MG63 (cell line): ENCODE measurements around the gene SHD. TPM values are rescaled to one million over a fixed set of nuclear protein-coding genes. Genes with fewer than 3 reads are reported as not detected.
"Not testable (repeated sequence)": the region's sequence is repeated elsewhere in the genome, so short reads cannot be mapped to it uniquely, and the experiment has no call there.

ENCODE experiments used
- DNase-seq: peaks from one replicate; pipeline ENCODE4 v3.0.0-alpha.2; 2020
- H3K27me3 ChIP-seq: fragments of 250-450 bp; sonication (Bioruptor Pico); 2 replicates; pipeline ENCODE4 v1.5.1; 2020; ENCODE audit warnings: mild to moderate bottlenecking, moderate library complexity
- H3K36me3 ChIP-seq: fragments of 250-450 bp; sonication (Bioruptor Pico); 2 replicates; pipeline ENCODE4 v1.5.1; 2020; ENCODE audit warnings: mild to moderate bottlenecking, moderate library complexity
- H3K4me3 ChIP-seq: fragments of 250-450 bp; sonication (Bioruptor Pico); 2 replicates; pipeline ENCODE4 v1.5.1; 2020; ENCODE audit warnings: mild to moderate bottlenecking, moderate library complexity
- H3K9me3 ChIP-seq: fragments of 250-450 bp; sonication (Bioruptor Pico); 2 replicates; pipeline ENCODE4 v1.5.1; 2020; ENCODE audit warnings: mild to moderate bottlenecking, moderate library complexity
- total RNA-seq: library from RNA; depleted of rRNA; stranded (reverse); fragments of >200 nt; shearing (Covaris generic); gene quantifications from 2 replicates; pipeline ENCODE4 v1.2.3, GENCODE V29; 2014; ENCODE audit warnings: low replicate concordance; rRNA removed

SHD gene
- total RNA-seq, 1 experiment from 2014 or later = not detected

- not testable (repeated sequence) for H3K27me3 ChIP-seq, H3K4me3 ChIP-seq, DNase-seq, H3K9me3 ChIP-seq, H3K36me3 ChIP-seq
Observed at GRCh38 chr19:4328991-4329681, 50.1 kb downstream of the SHD start.

GRCh38 chr19:4329858-4330257 lies 50.8 kb downstream of the SHD start:
- Histone ChIP-seq H3K9me3 (no peaks in the 10 kb centered on the region), H3K27me3 (no peaks in the 10 kb centered on the region; the same call in 1 of the 2 replicates), H3K36me3 (no peaks in the 10 kb centered on the region), H3K4me3 (no peak overlapping the region)
- no peak for DNase-seq

DNA sequence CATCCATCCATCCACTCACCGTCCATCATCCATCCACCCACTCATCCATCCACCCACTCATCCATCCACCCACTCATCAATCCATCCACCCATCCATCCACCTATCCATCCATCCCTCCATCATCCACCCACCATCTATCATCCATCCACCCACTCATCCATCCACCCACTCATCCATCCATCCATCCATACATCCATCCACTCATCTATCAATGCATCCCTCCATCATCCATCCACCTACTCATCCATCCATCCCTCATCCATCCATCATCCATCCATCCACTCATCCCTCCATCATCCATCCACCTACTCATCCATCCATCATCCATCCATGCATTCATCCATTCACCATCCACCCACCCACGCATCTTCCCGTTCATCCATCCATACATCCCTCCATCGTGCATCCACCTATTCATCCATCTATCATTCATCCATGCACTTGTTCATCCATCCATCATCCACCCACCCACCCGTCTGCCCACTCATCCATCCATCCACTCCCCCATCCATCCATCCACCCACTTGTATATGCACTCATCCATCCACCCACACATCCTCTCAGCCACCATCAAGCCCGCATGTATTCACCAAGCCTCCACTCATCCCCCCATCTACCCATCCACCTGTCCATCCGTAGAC lies 56.0 kb downstream of the SHD start:
- H3K36me3 ChIP-seq = no peaks in the 10 kb centered on the region
- DNase-seq = no peak
- no peaks in the 10 kb centered on the region for H3K27me3 ChIP-seq
- H3K9me3 ChIP-seq = no peaks in the 10 kb centered on the region
- H3K4me3 ChIP-seq = no peak overlapping the region

DNA sequence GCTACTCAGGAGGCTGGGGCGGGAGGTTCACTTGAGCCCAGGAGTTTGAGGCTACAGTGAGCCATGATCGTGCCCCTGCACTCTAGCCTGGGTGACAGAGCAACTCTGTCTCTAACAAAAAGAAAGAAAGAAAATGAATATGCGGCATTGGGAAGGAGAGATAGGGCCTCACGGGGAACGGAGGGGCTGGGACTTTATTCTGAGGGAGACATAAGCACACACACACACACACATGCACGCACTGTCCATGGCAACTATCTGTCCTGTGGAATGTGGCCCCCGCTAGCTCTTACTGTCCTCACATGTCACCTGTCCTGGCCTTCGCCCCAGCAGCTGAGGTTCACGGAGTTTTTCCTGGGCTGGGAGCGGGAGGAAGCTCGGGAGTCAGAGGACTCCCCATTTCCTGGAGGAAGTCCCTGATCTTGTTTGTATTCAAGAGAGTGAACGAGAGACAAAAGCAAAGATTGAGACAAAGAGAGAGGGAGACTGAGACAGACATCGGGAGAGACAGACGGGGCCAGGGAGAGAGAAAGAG lies 58.9 kb downstream of the SHD start:
- no peaks in the 10 kb centered on the region for H3K9me3 ChIP-seq
- H3K36me3 ChIP-seq = no peaks in the 10 kb centered on the region
- H3K4me3 ChIP-seq = no peak overlapping the region
- no peak for DNase-seq
- no peaks in the 10 kb centered on the region for H3K27me3 ChIP-seq

- Histone ChIP-seq H3K9me3 (no peaks in the 10 kb centered on the region), H3K4me3 (no peak within 1 kb of the TSS), H3K27me3 (no peaks in the 10 kb centered on the region), H3K36me3 (no peaks in the 10 kb centered on the region)
- DNase-seq = no peak
Observed at GRCh38 chr19:4338441-4339355, 59.6 kb downstream of the SHD start, which contains the start of gene STAP2. TSS of gene STAP2 (minus strand) at chr19:4338827. CDS start at chr19:4338753, 74 bp downstream.

Other genes with a start within 250 kb of the SHD start
- 7.8 and 8.7 TPM in 2 replicates for gene ZBTB7A, start 212.4 kb upstream of the SHD start, total RNA-seq
- 115 and 216 TPM in 2 replicates for gene MAP2K2, start 155.1 kb upstream of the SHD start, total RNA-seq
- not detected in 2 replicates for gene CREB3L3, start 125.6 kb upstream of the SHD start, total RNA-seq
- gene SIRT6, start 96.7 kb upstream of the SHD start, total RNA-seq = 2.3 and 7.7 TPM in 2 replicates
- 0.13 TPM in 1 of 2 replicates, not detected in the other for gene ANKRD24, start 96.6 kb upstream of the SHD start, total RNA-seq
- gene EBI3, start 49.7 kb upstream of the SHD start, total RNA-seq = not detected in 2 replicates
- 13.6 and 26.1 TPM in 2 replicates for gene YJU2, start 32.2 kb upstream of the SHD start, total RNA-seq
- gene TMIGD2, start 23.1 kb downstream of the SHD start, total RNA-seq = not detected in 2 replicates
- gene FSD1, start 25.3 kb downstream of the SHD start, total RNA-seq = not detected in 2 replicates
- gene STAP2, start 59.6 kb downstream of the SHD start, total RNA-seq = not detected in 2 replicates
- 0.52 and 4.4 TPM in 2 replicates for gene MPND, start 64.3 kb downstream of the SHD start, total RNA-seq
- gene SH3GL1, start 121.3 kb downstream of the SHD start, total RNA-seq = 50.5 and 76.0 TPM in 2 replicates
- 24.1 and 24.7 TPM in 2 replicates for gene CHAF1A, start 123.4 kb downstream of the SHD start, total RNA-seq
- gene UBXN6, start 178.5 kb downstream of the SHD start, total RNA-seq = 58.0 and 107 TPM in 2 replicates
- 19.5 and 29.8 TPM in 2 replicates for gene HDGFL2, start 193.0 kb downstream of the SHD start, total RNA-seq
- gene PLIN4, start 239.2 kb downstream of the SHD start, total RNA-seq = not detected in 2 replicates